ENCODE measurements around the gene KREMEN2. TPM values are rescaled to one million over a fixed set of nuclear protein-coding genes. Genes with fewer than 3 reads are reported as not detected.
A peak's percentile ranks its signal among the peaks of the same experiment; 100 is the strongest.

Gene KREMEN2
- total and polyA plus RNA-seq, 9 of the 15 experiments (the other 6 are each of a cell fraction or from before 2014, with no cell fraction given): 0.04 to 7.7 (median 1.5) TPM; not detected in 1

DNA sequence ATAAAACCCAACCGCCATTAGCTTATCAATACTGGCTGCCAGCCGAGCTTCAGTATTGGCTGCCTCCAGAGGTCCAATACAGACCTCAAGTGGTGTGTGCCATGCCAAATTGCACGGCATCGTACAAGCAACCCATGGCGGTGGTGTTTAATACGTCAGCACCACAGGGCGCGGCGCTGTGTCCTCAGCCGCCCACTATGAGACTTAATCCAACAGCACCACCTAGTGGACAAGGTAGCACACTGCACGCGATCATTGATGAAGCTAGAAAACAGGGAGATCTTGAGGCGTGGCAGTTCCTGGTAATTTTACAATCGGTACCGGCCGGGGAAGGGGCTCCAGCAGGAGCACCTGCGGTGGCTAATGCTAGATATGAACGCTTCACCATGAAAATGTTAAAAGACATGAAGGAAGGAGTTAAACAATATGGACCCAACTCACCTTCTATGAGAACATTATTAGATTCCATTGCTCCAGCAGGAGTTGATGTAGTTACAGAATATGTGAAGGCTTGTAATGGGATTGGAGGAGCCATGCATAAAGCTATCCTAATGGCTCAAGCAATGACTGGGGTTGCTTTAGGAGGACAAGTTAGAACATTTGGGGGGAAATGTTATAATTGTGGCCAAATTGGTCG is 36.9 kb upstream of the KREMEN2 start (continued):
- TF ChIP-seq, protein P1, sequence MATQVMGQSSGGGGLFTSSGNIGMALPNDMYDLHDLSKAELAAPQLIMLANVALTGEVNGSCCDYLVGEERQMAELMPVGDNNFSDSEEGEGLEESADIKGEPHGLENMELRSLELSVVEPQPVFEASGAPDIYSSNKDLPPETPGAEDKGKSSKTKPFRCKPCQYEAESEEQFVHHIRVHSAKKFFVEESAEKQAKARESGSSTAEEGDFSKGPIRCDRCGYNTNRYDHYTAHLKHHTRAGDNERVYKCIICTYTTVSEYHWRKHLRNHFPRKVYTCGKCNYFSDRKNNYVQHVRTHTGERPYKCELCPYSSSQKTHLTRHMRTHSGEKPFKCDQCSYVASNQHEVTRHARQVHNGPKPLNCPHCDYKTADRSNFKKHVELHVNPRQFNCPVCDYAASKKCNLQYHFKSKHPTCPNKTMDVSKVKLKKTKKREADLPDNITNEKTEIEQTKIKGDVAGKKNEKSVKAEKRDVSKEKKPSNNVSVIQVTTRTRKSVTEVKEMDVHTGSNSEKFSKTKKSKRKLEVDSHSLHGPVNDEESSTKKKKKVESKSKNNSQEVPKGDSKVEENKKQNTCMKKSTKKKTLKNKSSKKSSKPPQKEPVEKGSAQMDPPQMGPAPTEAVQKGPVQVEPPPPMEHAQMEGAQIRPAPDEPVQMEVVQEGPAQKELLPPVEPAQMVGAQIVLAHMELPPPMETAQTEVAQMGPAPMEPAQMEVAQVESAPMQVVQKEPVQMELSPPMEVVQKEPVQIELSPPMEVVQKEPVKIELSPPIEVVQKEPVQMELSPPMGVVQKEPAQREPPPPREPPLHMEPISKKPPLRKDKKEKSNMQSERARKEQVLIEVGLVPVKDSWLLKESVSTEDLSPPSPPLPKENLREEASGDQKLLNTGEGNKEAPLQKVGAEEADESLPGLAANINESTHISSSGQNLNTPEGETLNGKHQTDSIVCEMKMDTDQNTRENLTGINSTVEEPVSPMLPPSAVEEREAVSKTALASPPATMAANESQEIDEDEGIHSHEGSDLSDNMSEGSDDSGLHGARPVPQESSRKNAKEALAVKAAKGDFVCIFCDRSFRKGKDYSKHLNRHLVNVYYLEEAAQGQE (IDR thresholded peaks at IDR 0.05; ENCODE audit: borderline replicate concordance): peak; percentile 75
- TF ChIP-seq, protein P1 (CRISPR knock-in tag; IDR thresholded peaks at IDR 0.05; ENCODE audit: low read depth): no peak
- no peak for TF ChIP-seq PRPF4 (IDR thresholded peaks at IDR 0.05; ENCODE audit: insufficient read depth, low read depth, low read length, poor library complexity, severe bottlenecking)
- no peak for TF ChIP-seq TCF3 (CRISPR knock-in tag; IDR thresholded peaks at IDR 0.05)
- TF ChIP-seq, protein P2, sequence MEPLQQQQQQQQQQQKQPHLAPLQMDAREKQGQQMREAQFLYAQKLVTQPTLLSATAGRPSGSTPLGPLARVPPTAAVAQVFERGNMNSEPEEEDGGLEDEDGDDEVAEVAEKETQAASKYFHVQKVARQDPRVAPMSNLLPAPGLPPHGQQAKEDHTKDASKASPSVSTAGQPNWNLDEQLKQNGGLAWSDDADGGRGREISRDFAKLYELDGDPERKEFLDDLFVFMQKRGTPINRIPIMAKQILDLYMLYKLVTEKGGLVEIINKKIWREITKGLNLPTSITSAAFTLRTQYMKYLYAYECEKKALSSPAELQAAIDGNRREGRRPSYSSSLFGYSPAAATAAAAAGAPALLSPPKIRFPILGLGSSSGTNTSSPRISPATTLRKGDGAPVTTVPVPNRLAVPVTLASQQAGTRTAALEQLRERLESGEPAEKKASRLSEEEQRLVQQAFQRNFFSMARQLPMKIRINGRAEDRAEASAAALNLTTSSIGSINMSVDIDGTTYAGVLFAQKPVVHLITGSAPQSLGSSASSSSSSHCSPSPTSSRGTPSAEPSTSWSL (CRISPR knock-in tag; IDR thresholded peaks at IDR 0.05; ENCODE audit: borderline replicate concordance): no peak
- no peak for TF ChIP-seq PURB (CRISPR knock-in tag; IDR thresholded peaks at IDR 0.05; ENCODE audit: low read depth)
- TF ChIP-seq KLF13 (tag; IDR thresholded peaks at IDR 0.05; ENCODE audit: borderline replicate concordance, low read depth): peak; percentile 59; the same call in 1 of the 2 replicates
- TF ChIP-seq TCFL5 (CRISPR knock-in tag; conservative IDR thresholded peaks at IDR 0.05): no peak
- TF ChIP-seq TCF7L2 (IDR thresholded peaks at IDR 0.05; ENCODE audit: low read depth, low read length): no peak
- TF ChIP-seq, protein P3, sequence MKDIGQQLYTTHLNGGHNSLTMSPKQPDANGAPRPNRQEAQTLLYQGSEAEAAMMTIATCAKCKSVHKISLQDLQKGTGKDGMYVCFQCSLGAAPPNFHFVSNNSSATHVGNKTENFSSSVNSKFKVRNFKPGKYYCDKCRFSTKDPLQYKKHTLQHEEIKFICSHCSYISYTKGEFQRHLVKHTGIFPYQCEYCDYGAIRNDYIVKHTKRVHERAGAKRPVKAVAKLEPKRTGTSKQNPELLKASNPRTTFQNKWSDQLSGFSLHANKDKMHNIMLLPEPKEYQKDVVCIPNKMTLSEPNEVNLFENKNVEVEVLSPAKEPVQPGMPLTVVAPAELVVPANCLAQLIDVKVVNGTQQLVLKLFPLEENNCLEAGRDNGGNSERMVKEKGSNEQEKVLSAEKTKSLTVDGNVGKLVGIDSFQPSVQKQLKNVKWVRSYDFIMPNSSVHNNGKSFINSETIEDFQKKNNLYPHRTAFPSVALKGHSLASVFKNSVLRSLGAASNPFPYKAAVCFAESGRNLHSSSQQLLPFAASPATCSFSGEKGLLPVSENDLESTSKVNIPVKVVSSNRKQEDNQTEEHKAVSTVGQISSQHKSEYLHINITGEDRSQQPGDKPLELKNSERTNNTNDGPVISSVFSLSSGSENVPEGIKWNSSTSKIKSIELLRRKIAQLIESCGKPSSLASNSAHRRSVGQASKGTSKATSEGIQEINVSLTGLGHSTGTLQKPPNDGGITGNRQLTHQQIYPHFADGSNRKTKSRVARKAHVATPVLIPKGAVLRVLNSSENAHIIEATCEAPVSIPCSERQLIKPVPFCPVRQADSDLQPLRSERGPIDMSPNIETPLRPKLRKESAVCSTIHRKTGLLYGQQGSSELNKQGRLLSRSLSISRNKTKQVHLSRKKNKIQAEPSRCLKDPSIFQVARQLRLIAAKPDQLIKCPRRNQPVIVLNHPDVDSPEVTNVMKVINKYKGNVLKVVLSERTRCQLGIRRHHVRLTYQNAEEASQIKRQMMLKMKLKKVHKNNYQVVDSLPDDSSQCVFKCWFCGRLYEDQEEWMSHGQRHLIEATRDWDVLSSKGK (CRISPR knock-in tag; IDR thresholded peaks at IDR 0.05): no peak
- no peak for TF ChIP-seq CREBBP (IDR thresholded peaks at IDR 0.05; ENCODE audit: low read depth, low read length)
- TF ChIP-seq ZKSCAN3 (CRISPR knock-in tag; IDR thresholded peaks at IDR 0.05): no peak
- no peak for TF ChIP-seq ZBTB7A (IDR thresholded peaks at IDR 0.05; ENCODE audit: borderline replicate concordance, control insufficient read depth, low read depth, low read length)
- TF ChIP-seq CBFA2T2 (conservative IDR thresholded peaks at IDR 0.05): no peak
- TF ChIP-seq MYNN (IDR thresholded peaks at IDR 0.05): no peak
- TF ChIP-seq MYNN (CRISPR knock-in tag; IDR thresholded peaks at IDR 0.05): no peak

Measured in K562 (cell line).